Measurements from ENCODE around the gene IL20RB.
"Not testable (repeated sequence)": the region's sequence is repeated elsewhere in the genome, so short reads cannot be mapped to it uniquely, and the experiment has no call there.

The IL20RB gene

GRCh38 chr3:136988651-136989050, 30.9 kb downstream of the IL20RB start:
- no peak for TF ChIP-seq CTCF (conservative IDR thresholded peaks at IDR 0.05)
- H3K27ac ChIP-seq = no peak overlapping the region

- TF ChIP-seq CTCF (conservative IDR thresholded peaks at IDR 0.05) = no peak
- no peak overlapping the region for H3K27ac ChIP-seq
These were observed 32.2 kb downstream of the IL20RB start for GRCh38 chr3:136989781-136990524.

- no peak overlapping the region for H3K27ac ChIP-seq
- TF ChIP-seq CTCF (conservative IDR thresholded peaks at IDR 0.05) = no peak
These were observed 33.0 kb downstream of the IL20RB start for GRCh38 chr3:136990826-136991225.

GRCh38 chr3:136992115-136992514, 34.3 kb downstream of the IL20RB start:
- H3K27ac ChIP-seq = no peak overlapping the region
- TF ChIP-seq CTCF (conservative IDR thresholded peaks at IDR 0.05) = no peak

- TF ChIP-seq CTCF (conservative IDR thresholded peaks at IDR 0.05) = no peak
- H3K27ac ChIP-seq = peak overlapping the region; percentile 61
These were observed 37.2 kb downstream of the IL20RB start for GRCh38 chr3:136994772-136995516.

- no peak for TF ChIP-seq CTCF (conservative IDR thresholded peaks at IDR 0.05)
- peak overlapping the region; percentile 61 for H3K27ac ChIP-seq
These were observed 37.9 kb downstream of the IL20RB start for GRCh38 chr3:136995652-136996051.

GRCh38 chr3:137000039-137000438, 42.3 kb downstream of the IL20RB start:
- H3K27ac ChIP-seq = no peak overlapping the region
- no peak for TF ChIP-seq CTCF (conservative IDR thresholded peaks at IDR 0.05)

- H3K27ac ChIP-seq = not testable (repeated sequence)
These were observed 49.6 kb downstream of the IL20RB start for GRCh38 chr3:137007376-137007775.

Data from VCaP (cell line).